HuH-7.5 (cell line): ENCODE data around the gene GALNT12.

Experiments used
- DNase-seq: peaks from one replicate; pipeline ENCODE4 v3.0.0; 2011; ENCODE audit warnings: low spot score

The GALNT12 gene

GRCh38 chr9:98801969-98802371 is 5.5 kb upstream of the GALNT12 start:
- DNase-seq = no peak

GRCh38 chr9:98804083-98804482 is 3.4 kb upstream of the GALNT12 start:
- no peak for DNase-seq

- DNase-seq = no peak
These were observed 1.8 kb upstream of the GALNT12 start for GRCh38 chr9:98805506-98806272.

- no peak for DNase-seq
These were observed 955 bp upstream of the GALNT12 start for GRCh38 chr9:98806394-98807035.

- DNase-seq = no peak
These were observed 335 bp downstream of the GALNT12 start for GRCh38 chr9:98807814-98808195.

GRCh38 chr9:98808411-98808815 is 943 bp downstream of the GALNT12 start:
- DNase-seq = no peak

- DNase-seq = no peak
These were observed 1.4 kb downstream of the GALNT12 start for GRCh38 chr9:98808875-98809274.

GRCh38 chr9:98809311-98810101 is 2.0 kb downstream of the GALNT12 start:
- no peak for DNase-seq

- no peak for DNase-seq
These were observed 2.8 kb downstream of the GALNT12 start for GRCh38 chr9:98810102-98810842.

GRCh38 chr9:98811051-98811650 is 3.7 kb downstream of the GALNT12 start:
- DNase-seq = no peak

- no peak for DNase-seq
These were observed 8.0 kb downstream of the GALNT12 start for GRCh38 chr9:98815391-98815951.

GRCh38 chr9:98818764-98819163 is 11.3 kb downstream of the GALNT12 start:
- DNase-seq = no peak

- DNase-seq = no peak
These were observed 11.8 kb downstream of the GALNT12 start for GRCh38 chr9:98819231-98819630.

GRCh38 chr9:98821831-98822230 is 14.4 kb downstream of the GALNT12 start:
- DNase-seq = no peak

GRCh38 chr9:98822661-98823060 is 15.2 kb downstream of the GALNT12 start:
- DNase-seq = no peak

- no peak for DNase-seq
These were observed 16.3 kb downstream of the GALNT12 start for GRCh38 chr9:98823666-98824334.

GRCh38 chr9:98825414-98825813 is 17.9 kb downstream of the GALNT12 start:
- DNase-seq = no peak

GRCh38 chr9:98826716-98827115 is 19.2 kb downstream of the GALNT12 start:
- no peak for DNase-seq

- no peak for DNase-seq
These were observed 22.3 kb downstream of the GALNT12 start for GRCh38 chr9:98829766-98830165.

GRCh38 chr9:98830554-98830953 is 23.1 kb downstream of the GALNT12 start:
- DNase-seq = no peak

GRCh38 chr9:98831696-98832095 is 24.2 kb downstream of the GALNT12 start:
- no peak for DNase-seq
